ENCODE results near the gene ISCA1.
A peak's percentile ranks its signal among the peaks of the same experiment; 100 is the strongest.

Gene ISCA1

GRCh38 chr9:86246752-86247161 lies 35.6 kb downstream of the ISCA1 start:
- peak; percentile 39 for TF ChIP-seq ZNF654 (tag by site-specific recombination; IDR thresholded peaks at IDR 0.05; ENCODE audit: low read depth)
- TF ChIP-seq ZNF133 (tag by site-specific recombination; IDR thresholded peaks at IDR 0.05): no peak
- CTCF ChIA-PET: interaction anchor here (1.6 kb wide), 1 partner anchor 10 kb away, joined by 10 read pairs; no protein-coding TSS in a partner anchor

DNA sequence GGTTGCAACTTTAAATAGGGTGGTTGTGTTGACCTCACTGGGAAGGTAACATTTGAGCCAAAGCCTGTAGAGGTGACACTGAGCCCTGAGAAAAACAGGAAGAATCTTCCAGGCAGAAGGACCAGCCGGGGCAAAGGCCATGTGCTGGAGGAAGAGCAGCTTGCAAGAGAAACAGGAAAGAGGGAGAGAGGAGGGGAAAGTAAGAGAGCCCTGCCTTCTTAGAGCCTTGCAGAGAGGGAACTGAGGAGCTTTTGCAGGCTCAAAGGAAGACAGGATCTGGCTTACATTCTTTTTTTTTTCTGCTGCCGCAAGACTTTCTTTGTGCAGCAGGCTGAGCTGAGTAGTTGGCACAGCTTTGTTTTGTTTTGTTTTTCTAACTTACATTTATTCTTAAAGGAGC lies 40.3 kb downstream of the ISCA1 start:
- H3K36me3 ChIP-seq (ENCODE audit: control insufficient read depth in 2 of 2, insufficient read depth in 1 of 2, low read length in 2 of 2): no peaks in the 10 kb centered on the region
- H3K9me3 ChIP-seq (ENCODE audit: control insufficient read depth, insufficient read depth, low read depth, low read length): no peaks in the 10 kb centered on the region
- POLR2A ChIA-PET: no interaction called here
- H3K27ac ChIP-seq (ENCODE audit: extremely low read depth, low read depth, low read length): no peak overlapping the region
- CTCF ChIA-PET: no interaction called here
- no peaks in the 10 kb centered on the region for H3K4me1 ChIP-seq (ENCODE audit: control insufficient read depth, insufficient read depth, low read length)
- H3K4me3 ChIP-seq (ENCODE audit: low read depth, low read length): no peak overlapping the region
- TF ChIP-seq OSR2 (tag by site-specific recombination; IDR thresholded peaks at IDR 0.05) (no peak), ZNF555 (tag by site-specific recombination; conservative IDR thresholded peaks at IDR 0.05) (no peak), ZNF404 (tag by site-specific recombination; IDR thresholded peaks at IDR 0.05) (no peak), PRDM1 (tag by site-specific recombination; IDR thresholded peaks at IDR 0.05) (peak; percentile 34; the same call in 1 of the 2 replicates), ZNF133 (tag by site-specific recombination; IDR thresholded peaks at IDR 0.05) (no peak), GLIS2 (tag by site-specific recombination; IDR thresholded peaks at IDR 0.05) (no peak)

More at GRCh38 chr9:86246752-86247161, 35.6 kb downstream of the ISCA1 start:
- H3K27ac ChIP-seq (ENCODE audit: extremely low read depth, low read depth, low read length): no peak overlapping the region
- POLR2A ChIA-PET: no interaction called here
- no peaks in the 10 kb centered on the region for H3K36me3 ChIP-seq (ENCODE audit: control insufficient read depth in 2 of 2, insufficient read depth in 1 of 2, low read length in 2 of 2)
- H3K4me3 ChIP-seq (ENCODE audit: low read depth, low read length): no peak overlapping the region
- no peaks in the 10 kb centered on the region for H3K4me1 ChIP-seq (ENCODE audit: control insufficient read depth, insufficient read depth, low read length)
- H3K9me3 ChIP-seq (ENCODE audit: control insufficient read depth, insufficient read depth, low read depth, low read length): no peaks in the 10 kb centered on the region

- Histone ChIP-seq H3K27ac (ENCODE audit: extremely low read depth, low read depth, low read length) (no peak overlapping the region), H3K4me1 (ENCODE audit: control insufficient read depth, insufficient read depth, low read length) (no peaks in the 10 kb centered on the region), H3K9me3 (ENCODE audit: control insufficient read depth, insufficient read depth, low read depth, low read length) (no peaks in the 10 kb centered on the region), H3K36me3 (ENCODE audit: control insufficient read depth in 2 of 2, insufficient read depth in 1 of 2, low read length in 2 of 2) (no peaks in the 10 kb centered on the region), H3K4me3 (ENCODE audit: low read depth, low read length) (no peak overlapping the region)
- ChIA-PET POLR2A (no interaction called here), CTCF (interaction anchor here (1.1 kb wide), 1 partner anchor 15 kb away, joined by 3 read pairs; no protein-coding TSS in a partner anchor)
- TF ChIP-seq ZNF202 (tag by site-specific recombination; IDR thresholded peaks at IDR 0.05; ENCODE audit: borderline replicate concordance): no peak
- TF ChIP-seq, protein P1, sequence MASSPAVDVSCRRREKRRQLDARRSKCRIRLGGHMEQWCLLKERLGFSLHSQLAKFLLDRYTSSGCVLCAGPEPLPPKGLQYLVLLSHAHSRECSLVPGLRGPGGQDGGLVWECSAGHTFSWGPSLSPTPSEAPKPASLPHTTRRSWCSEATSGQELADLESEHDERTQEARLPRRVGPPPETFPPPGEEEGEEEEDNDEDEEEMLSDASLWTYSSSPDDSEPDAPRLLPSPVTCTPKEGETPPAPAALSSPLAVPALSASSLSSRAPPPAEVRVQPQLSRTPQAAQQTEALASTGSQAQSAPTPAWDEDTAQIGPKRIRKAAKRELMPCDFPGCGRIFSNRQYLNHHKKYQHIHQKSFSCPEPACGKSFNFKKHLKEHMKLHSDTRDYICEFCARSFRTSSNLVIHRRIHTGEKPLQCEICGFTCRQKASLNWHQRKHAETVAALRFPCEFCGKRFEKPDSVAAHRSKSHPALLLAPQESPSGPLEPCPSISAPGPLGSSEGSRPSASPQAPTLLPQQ (tag by site-specific recombination; IDR thresholded peaks at IDR 0.05): no peak
- TF ChIP-seq, protein P2, sequence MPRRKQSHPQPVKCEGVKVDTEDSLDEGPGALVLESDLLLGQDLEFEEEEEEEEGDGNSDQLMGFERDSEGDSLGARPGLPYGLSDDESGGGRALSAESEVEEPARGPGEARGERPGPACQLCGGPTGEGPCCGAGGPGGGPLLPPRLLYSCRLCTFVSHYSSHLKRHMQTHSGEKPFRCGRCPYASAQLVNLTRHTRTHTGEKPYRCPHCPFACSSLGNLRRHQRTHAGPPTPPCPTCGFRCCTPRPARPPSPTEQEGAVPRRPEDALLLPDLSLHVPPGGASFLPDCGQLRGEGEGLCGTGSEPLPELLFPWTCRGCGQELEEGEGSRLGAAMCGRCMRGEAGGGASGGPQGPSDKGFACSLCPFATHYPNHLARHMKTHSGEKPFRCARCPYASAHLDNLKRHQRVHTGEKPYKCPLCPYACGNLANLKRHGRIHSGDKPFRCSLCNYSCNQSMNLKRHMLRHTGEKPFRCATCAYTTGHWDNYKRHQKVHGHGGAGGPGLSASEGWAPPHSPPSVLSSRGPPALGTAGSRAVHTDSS (tag by site-specific recombination; IDR thresholded peaks at IDR 0.05): no peak
- no peak for TF ChIP-seq ZNF747 (tag by site-specific recombination; IDR thresholded peaks at IDR 0.05)
- TF ChIP-seq MYNN (tag by site-specific recombination; IDR thresholded peaks at IDR 0.05; ENCODE audit: borderline replicate concordance): no peak
- no peak for TF ChIP-seq ZIC2 (tag by site-specific recombination; IDR thresholded peaks at IDR 0.05)
- no peak for TF ChIP-seq ZNF121 (tag by site-specific recombination; IDR thresholded peaks at IDR 0.05)
- TF ChIP-seq, protein P3, sequence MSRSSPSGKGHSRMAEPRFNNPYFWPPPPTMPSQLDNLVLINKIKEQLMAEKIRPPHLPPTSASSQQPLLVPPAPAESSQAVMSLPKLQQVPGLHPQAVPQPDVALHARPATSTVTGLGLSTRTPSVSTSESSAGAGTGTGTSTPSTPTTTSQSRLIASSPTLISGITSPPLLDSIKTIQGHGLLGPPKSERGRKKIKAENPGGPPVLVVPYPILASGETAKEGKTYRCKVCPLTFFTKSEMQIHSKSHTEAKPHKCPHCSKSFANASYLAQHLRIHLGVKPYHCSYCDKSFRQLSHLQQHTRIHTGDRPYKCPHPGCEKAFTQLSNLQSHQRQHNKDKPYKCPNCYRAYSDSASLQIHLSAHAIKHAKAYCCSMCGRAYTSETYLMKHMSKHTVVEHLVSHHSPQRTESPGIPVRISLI (tag by site-specific recombination; IDR thresholded peaks at IDR 0.05): no peak
- TF ChIP-seq ZFP37 (tag by site-specific recombination; IDR thresholded peaks at IDR 0.05): no peak
- TF ChIP-seq PRDM4 (tag by site-specific recombination; IDR thresholded peaks at IDR 0.05): no peak
- no peak for TF ChIP-seq ZNF626 (tag by site-specific recombination; IDR thresholded peaks at IDR 0.05)
- no peak for TF ChIP-seq ZNF239 (tag by site-specific recombination; IDR thresholded peaks at IDR 0.05)
- TF ChIP-seq TRIM28 (IDR thresholded peaks at IDR 0.05; ENCODE audit: borderline replicate concordance, low read length): no peak
- no peak for TF ChIP-seq ZNF280C (tag by site-specific recombination; IDR thresholded peaks at IDR 0.05)
- no peak for TF ChIP-seq ZNF335 (tag by site-specific recombination; conservative IDR thresholded peaks at IDR 0.05)
These were observed 41.1 kb downstream of the ISCA1 start for GRCh38 chr9:86241216-86241615.
